NCI-H146 treated with DMSO at 0.1 percent for 48 hours (cell line): ENCODE measurements around the gene C9.
"Not testable (repeated sequence)": the region's sequence is repeated elsewhere in the genome, so short reads cannot be mapped to it uniquely, and the experiment has no call there.

Experiments
- DNase-seq: peaks from one replicate; lab custom pipeline; 2025; ENCODE audit not compliant: unreplicated experiment; lab: John Stamatoyannopoulos, UW

The C9 gene

DNA sequence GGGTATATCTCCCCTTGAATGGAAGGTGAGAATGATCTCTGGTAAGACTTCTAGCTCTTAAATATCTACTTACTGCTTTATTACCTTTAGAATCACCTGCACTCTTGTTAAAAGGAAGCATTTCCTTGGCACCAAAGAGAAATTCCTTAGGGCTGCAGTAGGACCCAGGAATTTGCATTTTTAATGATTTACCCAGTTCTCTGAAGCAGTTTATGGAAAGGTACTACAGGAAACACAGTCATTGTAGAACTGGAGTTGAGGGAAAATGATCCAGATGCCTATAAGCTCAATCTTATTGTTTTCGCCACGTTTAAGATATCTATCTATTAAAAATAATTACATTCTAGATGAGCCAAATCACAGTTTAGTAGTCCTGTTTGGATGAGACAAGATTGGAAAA, 9.5 kb upstream of the C9 start:
- no peak for DNase-seq

DNA sequence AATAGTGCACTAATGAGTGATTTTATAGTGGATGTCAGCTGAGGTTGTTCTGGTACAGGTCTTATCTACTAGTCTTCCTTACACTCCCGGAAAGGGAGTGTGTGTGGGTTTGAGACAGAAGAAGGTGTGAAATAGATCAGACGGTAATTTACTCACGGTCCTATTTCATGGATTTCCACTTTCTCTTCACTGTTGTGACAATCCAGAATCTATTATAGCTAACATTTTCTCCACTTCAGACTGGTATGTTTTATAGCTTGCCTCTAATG, 7.0 kb upstream of the C9 start:
- no peak for DNase-seq

DNA sequence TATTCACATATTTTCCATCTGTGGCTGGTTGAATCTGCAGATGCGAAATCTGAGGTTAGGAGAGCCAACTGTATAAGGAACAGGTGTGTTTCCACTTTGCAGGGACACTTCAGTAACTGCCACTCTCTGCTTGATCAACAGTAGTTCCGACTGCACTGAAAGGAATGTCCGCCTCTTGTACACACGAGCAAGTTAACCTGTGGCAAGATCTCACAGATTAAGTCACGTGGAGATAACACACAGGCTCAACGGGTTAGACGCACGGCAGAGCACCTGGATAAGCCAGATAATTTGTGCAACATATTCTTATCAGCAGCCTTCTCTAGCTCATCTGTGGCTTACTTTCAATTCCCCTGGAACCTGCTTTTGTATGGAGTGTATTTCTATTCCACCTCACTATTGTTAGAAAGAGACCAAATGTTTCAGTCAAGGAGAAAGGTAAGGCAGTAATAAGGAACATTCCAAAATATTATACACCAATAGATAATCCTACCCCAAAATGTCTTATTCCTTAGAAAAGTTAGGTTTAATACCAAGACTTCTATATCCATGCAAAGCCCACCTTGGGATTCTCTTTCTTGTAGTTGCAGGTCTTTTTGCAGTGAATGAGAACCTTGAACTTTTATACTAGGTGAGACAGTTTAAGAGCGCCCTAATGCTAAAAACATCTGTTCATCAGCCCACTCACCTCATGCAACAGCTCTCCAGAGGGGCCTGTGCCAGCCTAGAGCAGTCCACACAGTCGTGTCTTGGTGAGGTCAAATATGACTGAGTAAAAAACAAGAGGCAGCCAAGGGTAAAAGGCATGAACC, 6.5 kb upstream of the C9 start:
- DNase-seq: no peak

DNA sequence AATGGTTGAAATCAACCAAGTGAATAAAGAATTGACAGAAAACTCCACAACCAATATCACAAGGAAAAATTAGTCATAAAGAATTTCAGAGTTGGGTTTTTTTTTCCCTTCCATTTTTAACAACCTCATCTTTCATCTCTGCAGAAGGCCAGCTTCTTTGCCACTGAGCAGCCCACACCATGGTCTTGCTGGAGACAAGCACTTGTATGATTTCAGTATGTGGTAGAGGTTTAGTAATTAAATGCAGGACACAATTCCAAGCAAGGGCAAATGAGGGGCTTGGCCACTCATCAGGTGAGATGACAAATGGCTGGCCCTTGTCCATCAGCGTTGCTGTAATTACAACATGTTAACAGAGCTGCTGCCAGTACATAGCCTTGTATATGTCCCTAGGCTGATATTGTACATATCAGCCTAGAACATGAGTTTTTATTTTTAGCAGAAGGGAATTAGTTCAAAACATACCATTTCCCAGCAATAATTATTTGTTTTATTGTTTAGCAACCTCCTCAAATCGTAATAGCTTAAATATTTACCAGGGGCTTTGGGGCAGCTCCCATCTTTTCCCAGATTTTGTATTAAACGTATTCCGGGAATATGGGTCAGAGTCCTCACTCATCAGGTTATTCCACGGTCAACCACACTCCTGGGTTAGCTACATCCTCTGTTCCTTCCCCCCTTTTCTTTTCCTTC, 5.0 kb upstream of the C9 start:
- DNase-seq: no peak

DNA sequence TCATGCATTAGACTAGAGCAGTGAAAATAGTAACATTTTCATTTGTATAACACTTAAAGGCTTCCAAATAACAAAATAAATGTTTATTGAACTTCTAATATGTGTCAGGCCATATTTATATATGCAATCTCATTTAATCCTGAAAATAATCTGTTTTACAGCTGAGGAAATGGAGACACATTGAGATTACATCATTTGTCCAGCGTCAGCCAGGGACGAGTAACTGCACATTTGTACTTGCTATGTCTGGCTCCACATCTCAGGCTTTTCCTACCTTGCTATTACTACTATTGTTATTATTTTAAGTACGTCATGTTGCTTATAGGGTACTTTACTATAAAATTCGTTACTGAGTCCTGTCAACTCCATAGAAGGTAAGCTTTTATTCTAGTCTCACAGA, 3.8 kb upstream of the C9 start:
- DNase-seq: no peak

DNA sequence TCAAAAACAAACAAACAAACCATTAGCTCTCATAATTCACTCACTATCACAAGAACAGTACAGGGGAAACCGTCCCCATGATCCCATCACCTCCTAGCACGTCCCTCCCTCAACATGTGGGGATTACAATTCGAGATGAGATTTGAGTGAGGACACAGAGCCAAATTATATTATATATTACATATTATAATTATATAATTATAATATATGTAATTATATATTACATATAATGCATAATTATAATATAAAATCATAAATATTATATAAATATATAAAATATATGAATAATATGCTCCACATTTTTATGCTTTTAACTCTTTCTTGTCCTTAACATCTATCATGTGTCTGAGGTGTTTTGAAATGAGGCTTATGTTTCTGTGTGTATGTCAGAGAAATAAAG, 3.4 kb upstream of the C9 start:
- DNase-seq: no peak

DNA sequence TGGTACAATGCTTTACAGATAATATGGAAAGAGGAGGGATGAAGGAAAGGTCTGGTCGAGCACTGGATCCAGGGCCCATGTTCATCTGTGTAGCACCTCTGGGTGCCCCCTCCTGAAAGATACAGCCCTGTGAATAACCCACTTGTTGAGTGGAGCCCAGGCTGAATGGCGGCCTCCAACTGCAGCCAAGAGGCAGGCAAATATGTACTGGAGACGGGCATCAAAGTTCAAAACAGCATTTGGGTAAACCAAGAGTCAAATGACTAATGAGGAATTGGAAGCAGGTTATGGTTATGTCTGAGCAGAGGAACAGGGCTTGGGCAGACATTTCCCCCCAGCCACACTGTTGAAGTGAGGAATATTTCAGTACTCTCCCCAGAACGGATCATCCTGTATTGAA, 1.1 kb downstream of the C9 start:
- no peak for DNase-seq

DNA sequence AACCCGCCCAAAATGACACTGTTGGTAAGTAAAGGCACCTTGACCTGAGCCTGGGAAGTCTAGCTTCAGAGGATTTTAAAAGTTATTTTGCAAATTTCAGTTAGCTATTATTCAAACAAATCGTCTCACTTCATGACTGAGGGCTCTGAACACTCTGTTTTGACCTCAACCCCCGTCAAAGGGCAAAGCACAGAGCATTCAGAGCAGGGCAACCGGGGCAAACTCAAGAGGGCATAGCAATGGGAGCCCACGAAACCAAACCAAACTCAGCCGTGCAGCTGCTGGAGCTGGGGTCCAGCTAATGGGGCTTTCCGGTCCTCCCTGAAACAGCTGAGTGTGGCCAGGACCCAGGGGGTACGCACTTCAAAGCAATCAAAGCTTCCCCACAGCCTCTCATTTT, 1.6 kb downstream of the C9 start:
- no peak for DNase-seq

DNA sequence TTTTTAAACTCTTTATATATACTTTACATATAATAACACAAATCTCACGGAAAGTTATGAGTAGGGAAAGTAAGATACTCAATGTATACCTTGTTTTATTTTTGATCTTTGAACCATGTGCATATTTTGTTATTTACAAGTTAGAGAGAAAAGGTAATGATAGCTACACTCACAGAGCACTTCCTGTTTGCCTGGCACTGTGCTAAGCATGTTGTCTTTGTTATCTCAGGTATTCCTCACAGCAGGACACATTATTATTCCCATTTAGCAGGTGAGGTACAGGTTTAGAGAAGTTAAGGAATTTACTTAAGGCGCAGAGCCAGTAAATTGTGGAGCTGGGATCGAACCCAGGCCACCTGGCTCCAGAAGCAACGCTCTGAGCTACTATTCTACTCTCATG, 3.0 kb downstream of the C9 start:
- DNase-seq: no peak

DNA sequence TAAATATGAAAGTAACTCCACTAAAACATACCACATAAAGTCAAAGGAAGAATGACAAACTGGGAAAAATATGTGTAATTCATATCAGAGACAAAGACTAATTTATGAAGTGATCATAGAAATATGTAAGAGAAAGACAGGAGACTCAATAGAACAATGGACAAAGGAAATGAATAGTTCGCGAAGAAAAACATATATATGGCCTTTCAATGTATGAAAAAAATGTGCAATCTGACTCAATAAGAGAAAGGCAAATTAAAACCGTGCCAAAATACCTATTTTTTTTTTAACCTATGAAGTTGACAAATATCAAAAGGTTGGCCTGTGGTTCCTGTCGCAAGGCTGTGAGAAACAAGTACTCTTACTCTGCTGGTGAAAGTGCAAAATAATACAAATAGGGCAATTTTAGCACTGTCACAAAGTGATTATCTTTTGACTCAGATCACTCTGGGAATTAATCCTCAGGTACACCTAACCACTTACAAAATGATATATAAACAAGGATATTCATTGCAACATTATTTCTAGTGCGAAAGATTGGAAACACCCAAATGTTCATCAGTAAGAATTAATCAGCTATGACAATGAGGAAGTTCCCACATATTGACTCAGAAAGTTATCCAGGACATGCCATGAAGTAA, 3.7 kb downstream of the C9 start:
- no peak for DNase-seq

DNA sequence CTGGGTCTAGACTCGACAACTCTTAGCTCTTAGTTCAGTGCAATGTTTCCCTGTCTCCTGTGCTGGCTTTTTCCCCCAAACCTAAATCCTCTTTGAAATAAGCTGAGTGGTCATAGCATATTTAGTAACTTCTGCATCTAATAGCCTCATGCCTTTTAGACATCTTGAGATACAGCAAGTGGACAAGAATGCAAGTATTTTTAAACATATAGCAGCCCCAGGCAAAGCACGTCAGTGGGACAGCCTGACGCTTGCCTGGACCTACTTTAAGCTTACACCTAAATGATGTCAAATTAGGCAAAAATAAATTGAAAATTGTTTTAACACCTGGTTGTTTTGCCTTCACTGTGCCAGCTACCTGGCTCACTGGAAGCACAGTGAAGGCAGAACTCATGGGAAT, 8.0 kb downstream of the C9 start:
- no peak for DNase-seq

DNA sequence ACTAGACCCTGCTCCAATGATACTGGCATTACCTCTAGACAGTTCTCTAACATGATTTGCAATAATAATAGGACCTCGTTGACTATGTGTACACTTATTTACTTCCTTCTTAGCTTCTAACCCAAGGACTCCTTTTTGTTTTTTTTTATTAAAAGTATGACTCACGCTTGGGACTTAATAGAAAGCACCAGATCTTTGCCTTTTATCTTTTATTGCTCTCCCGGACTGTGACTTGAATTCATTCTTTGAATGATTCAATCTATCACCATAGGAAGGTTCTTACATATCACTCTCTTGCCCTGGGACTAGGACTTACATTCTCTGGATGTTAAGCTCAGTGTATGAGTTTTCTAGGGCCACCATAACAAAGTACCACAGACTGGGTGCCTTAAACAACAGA, 9.0 kb downstream of the C9 start:
- DNase-seq: no peak

DNA sequence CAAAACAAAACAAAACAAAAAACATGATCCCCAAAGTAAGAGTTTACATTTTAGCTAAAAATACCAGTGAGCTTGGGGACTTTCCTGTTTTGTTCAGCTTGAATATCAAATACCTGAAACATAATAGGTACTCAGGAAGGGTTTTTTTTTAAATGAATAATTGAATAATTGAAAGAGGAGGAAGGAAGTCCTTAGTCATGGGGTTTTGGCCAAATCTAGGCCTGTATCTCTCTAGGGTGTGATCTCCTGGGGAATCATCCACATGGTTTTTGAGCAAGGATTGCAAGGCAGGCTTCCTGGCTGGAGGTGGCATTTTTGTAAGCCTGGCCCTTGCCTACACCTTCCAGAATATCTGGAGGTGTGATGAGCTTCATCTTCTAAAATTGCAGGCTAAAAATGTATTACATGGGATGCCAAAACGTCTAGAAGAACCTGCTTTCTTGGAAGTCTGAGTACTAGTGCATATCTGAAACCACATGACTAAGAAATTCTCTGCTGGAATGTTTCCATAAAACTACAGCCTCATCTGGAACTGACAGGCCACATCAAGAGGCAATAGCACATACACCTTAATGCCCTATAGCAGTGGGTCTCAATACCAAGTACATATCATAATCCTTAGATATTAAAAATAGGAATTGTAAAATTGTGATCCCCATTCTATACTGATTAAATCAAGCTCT, 10.4 kb downstream of the C9 start:
- no peak for DNase-seq

DNA sequence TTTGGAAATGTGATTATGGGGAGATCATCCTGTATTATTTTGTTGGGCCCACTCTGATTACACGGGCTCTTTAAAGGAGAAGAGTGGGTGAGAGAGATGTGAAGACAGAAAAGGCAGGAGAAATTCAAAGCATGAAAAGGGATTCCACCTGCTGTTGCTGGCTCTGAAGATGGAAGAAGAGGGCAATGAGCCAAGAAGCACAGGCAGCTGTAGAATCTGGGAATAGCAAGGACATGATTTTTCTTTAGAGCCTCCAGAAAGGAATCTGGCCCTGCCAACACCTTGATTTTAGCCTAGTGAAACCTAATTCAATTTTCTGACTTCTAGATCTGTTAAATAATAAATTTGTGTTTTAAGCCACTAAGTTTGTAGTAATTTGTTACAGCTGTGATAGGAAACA, 11.3 kb downstream of the C9 start:
- no peak for DNase-seq

DNA sequence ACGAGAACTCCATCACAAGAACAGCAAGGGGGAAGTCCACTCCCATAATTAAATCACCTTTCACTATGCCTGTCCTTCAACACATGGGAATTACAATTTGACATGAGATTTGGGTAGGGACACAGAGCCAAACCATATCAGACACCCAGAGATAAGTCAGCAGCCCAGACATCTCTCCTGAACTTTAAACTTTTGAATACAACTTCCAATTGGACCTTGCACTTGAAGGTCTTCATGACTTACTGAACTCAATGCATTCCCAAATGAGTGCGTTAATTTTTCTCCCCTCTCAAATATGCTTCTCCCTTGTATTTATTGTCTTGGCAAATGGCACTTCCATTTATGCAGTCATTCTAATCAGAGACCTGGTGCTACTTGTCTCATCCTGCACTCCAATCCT, 12.1 kb downstream of the C9 start:
- DNase-seq: no peak

DNA sequence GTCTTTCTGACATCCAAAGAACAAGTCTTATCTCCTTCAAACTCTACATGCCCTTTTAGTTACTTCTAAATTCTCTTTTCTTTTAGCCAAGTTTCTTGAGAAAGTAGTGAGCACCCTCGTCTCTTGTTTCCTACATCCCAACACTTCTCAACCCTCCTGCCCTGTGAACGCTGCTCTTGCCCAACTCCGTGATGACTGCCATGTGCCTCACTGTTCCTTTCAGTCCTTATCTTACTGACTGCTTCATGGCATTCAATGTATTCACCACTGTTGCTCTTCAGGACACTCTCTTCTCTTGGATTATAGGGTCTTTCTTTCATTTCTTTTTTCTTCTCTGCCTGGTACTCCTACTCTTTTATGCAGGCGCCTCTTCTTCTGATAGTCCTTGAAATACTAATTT, 14.8 kb downstream of the C9 start:
- no peak for DNase-seq

DNA sequence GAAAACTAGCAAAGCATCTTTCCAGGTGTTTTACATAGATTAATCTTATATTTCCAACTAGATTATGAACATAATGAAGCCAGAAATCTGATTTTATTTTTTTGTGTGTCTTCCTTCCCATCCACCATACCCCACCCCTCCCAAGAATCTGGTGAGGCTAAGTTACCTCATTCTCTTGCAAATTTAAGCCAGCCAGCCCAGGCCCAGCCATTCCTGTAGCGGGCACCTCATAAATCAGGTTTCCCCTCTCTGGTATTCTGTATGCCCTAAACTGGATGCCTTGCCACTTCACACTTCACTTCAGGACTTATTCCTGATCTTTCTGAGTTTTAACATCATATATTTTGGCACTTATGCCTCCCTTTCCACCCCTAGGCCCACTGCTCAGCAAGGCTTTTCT, 21.8 kb downstream of the C9 start:
- no peak for DNase-seq

DNA sequence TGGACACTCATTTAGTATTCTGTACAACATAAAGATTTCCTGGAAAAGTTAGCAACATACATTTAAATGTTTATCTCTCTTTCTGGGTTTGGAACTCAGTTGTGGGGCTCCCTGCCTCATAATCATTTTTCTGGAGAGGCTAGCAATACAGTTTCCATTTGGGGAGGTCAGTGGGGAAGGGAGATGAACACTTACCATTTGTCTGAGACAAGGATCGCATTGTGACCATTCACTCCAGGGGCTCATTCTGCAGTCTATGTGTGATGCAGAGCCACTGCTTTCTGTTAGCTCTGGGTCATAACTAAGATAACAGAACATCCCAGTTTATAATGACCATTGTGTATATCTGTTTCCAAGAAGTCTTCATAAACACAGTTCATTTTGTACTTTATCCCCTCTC, 22.4 kb downstream of the C9 start:
- DNase-seq: no peak

DNA sequence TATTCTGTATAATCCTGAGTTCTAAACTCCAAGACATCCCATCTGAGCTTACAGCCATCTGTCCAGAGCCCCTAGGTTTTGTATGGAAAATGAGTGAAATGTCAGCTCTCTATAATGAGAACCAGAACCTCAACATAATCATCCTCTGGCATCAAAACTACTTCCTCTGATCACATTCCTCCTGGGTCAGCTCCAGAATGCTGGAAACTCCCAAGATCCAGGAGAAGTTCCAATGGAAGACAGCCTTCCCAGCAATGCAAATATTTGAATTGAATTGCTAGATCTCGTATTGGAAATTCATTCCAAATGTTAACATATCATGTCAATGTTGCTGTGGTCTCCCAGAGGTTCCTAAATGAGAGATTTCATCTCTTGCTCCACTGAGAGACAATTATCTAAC, 23.8 kb downstream of the C9 start:
- DNase-seq: no peak

DNA sequence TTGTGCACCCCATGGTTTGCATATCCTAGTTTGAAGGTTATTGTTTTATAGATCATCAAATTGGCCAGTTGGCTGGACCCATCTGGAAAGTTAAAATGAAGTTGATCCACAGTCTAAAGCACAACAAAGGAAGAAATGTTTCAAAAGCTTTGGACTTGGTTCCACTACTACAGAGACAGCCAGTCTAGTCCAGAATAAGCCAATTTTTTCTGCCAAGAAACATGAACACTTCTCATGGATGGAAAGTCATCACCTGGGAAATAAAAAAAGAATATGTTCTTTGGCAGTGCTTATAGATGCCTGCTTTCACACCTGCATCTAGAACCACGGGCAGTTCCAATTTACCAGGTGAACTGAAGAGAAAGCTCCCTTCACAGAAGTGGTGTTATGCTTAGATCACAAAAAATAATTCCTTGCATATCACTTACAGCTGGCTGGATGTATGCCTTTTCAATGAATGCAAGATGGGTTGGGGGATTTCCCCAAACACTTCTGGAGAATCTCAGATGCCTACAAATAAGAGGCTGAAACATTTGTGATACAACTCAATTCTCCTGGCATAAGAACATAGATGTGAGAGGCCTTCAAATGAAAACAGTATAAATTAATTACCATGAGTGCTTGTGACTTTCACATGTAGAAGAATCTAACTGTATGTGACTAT, 26.9 kb downstream of the C9 start:
- no peak for DNase-seq

DNA sequence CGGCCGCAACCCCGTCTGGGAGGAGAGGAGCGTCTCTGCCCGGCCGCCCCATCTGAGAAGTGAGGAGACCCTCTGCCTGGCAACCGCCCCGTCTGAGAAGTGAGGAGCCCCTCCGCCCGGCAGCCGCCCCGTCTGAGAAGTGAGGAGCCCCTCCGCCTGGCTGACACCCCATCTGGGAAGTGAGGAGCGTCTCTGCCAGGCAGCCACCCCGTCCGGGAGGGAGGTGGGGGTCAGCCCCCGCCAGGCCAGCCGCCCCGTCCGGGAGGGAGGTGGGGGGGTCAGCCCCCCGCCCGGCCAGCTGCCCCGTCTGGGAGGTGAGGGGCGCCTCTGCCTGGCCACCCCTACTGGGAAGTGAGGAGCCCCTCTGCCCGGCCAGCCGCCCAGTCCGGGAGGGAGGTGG, 30.0 kb downstream of the C9 start:
- not testable (repeated sequence) for DNase-seq

DNA sequence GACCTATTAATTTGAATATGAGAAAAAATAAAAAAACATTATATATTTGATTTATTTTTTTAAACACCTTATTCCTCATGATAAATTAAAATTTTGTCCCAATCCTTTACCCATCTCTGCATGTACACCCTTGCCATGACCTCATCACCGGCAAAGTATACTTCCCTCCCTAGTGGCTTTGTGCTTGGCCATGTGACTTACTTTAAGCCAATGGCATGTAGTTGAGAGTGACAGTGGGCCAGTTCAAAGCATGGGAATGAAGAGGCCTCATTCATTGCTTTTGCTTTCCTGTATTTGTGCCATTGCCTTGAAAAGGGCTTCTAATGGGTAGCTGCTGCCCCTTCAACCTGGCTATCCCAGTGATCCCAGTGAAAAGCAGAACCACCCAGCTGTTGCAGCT, 31.2 kb downstream of the C9 start:
- DNase-seq: no peak
